Activated CD4-positive, alpha-beta memory T cell treated with anti-CD3 and anti-CD28 coated beads for 36 hours (primary cell): Measurements from ENCODE around the gene IGFN1. TPM values are rescaled to one million over a fixed set of nuclear protein-coding genes. Genes with fewer than 3 reads are reported as not detected.

Experiments
- CTCF ChIA-PET: fragments of 350-600 bp; sonication (Branson Sonifier 250); formaldehyde crosslinking; loops from one replicate; lab custom pipeline; 2021; ENCODE audit warnings: antibody characterized with exemption, inconsistent platforms; lab: Charles Lee
- POLR2A ChIA-PET: fragments of 350-600 bp; sonication (Branson Sonifier 250); formaldehyde crosslinking; loops from one replicate; lab custom pipeline; 2021; ENCODE audit warnings: antibody characterized with exemption; lab: Charles Lee
- DNase-seq: peaks from one replicate; pipeline ENCODE4 v3.0.0-alpha.2; 2020
- H3K27ac Mint-ChIP-seq: one replicate; pipeline ENCODE4 v1.8.0; 2021; ENCODE audit warnings: mixed read lengths
- H3K27me3 Mint-ChIP-seq: one replicate; pipeline ENCODE4 v1.8.0; 2021; ENCODE audit warnings: mixed read lengths
- H3K36me3 Mint-ChIP-seq: one replicate; pipeline ENCODE4 v1.8.0; 2021; ENCODE audit warnings: mixed read lengths
- H3K4me1 Mint-ChIP-seq: one replicate; pipeline ENCODE4 v1.8.0; 2021; ENCODE audit warnings: low read depth, mixed read lengths
- H3K4me3 Mint-ChIP-seq: one replicate; pipeline ENCODE4 v1.8.0; 2021; ENCODE audit warnings: mild to moderate bottlenecking, mixed read lengths
- H3K9me3 Mint-ChIP-seq: one replicate; pipeline ENCODE4 v1.8.0; 2021; ENCODE audit warnings: mixed read lengths
- intact Hi-C: fragments of 100-400 bp; cut with micrococcal nuclease; formaldehyde crosslinking; loops from one replicate; pipeline ENCODE4 v1.15.1; 2023
- total RNA-seq, 2 experiments: library from RNA; stranded (reverse); gene quantifications; one replicate each; pipeline ENCODE4 v1.2.3, GENCODE V29; 2021

The IGFN1 gene
- total RNA-seq: not detected

- no peaks in the 10 kb centered on the region for H3K36me3 Mint-ChIP-seq
Observed at GRCh38 chr1:201190624-201191051, at the start of gene IGFN1. IGFN1 (plus strand) TSS chr1:201190824; CDS start chr1:201193294, 2,470 bp downstream.

GRCh38 chr1:201140941-201141260, 49.7 kb upstream of the IGFN1 start:
- Mint-ChIP-seq H3K9me3 (no peaks in the 10 kb centered on the region), H3K4me3 (no peak overlapping the region), H3K4me1 (no peaks in the 10 kb centered on the region), H3K27ac (no peak overlapping the region), H3K36me3 (peaks cover 3% of the 10 kb centered on the region), H3K27me3 (no peaks in the 10 kb centered on the region)
- no peak for DNase-seq
- ChIA-PET CTCF (interaction anchor here (1.1 to 1.3 kb wide), 2 partner anchors 8 to 82 kb away, joined by 3 read pairs; no protein-coding TSS in a partner anchor), POLR2A (no interaction called here)
- intact Hi-C loops: no loop called here

More at GRCh38 chr1:201190624-201191051, at the start of gene IGFN1:
- ChIA-PET POLR2A (no interaction called here), CTCF (interaction anchor here (1.2 kb wide), 1 partner anchor 76 kb away, joined by 3 read pairs; no protein-coding TSS in a partner anchor)
- peaks cover 20% of the 10 kb centered on the region for H3K27me3 Mint-ChIP-seq
- DNase-seq: no peak
- no peaks in the 10 kb centered on the region for H3K9me3 Mint-ChIP-seq
- H3K4me1 Mint-ChIP-seq: peaks cover 10% of the 10 kb centered on the region
- no peak within 1 kb of the TSS for H3K27ac Mint-ChIP-seq
- H3K4me3 Mint-ChIP-seq: no peak within 1 kb of the TSS
- intact Hi-C loops: loop anchor here (1.0 kb wide), 1 partner anchor 20 kb away; no protein-coding TSS in a partner anchor

- POLR2A ChIA-PET: no interaction called here
- Mint-ChIP-seq H3K27me3 (no peaks in the 10 kb centered on the region), H3K27ac (no peak overlapping the region), H3K4me1 (no peaks in the 10 kb centered on the region), H3K9me3 (no peaks in the 10 kb centered on the region), H3K36me3 (peaks cover 3% of the 10 kb centered on the region), H3K4me3 (no peak overlapping the region)
- DNase-seq: no peak
- intact Hi-C loops: no loop called here
- CTCF ChIA-PET: no interaction called here
Observed at GRCh38 chr1:201141418-201141817, 49.2 kb upstream of the IGFN1 start.

- H3K36me3 Mint-ChIP-seq: peaks cover 3% of the 10 kb centered on the region
- DNase-seq: no peak
- H3K4me1 Mint-ChIP-seq: no peaks in the 10 kb centered on the region
- no peak overlapping the region for H3K4me3 Mint-ChIP-seq
- intact Hi-C loops: no loop called here
- H3K9me3 Mint-ChIP-seq: no peaks in the 10 kb centered on the region
- H3K27ac Mint-ChIP-seq: no peak overlapping the region
- ChIA-PET POLR2A (no interaction called here), CTCF (interaction anchor here (0.5 kb wide), 1 partner anchor 590 kb away, joined by 3 read pairs; no protein-coding TSS in a partner anchor)
- H3K27me3 Mint-ChIP-seq: no peaks in the 10 kb centered on the region
Observed at GRCh38 chr1:201142011-201142848, 48.4 kb upstream of the IGFN1 start.

GRCh38 chr1:201142849-201143725, 47.5 kb upstream of the IGFN1 start:
- ChIA-PET CTCF (no interaction called here), POLR2A (interaction anchor here (0.6 kb wide), 1 partner anchor 774 kb away, joined by 3 read pairs; no protein-coding TSS in a partner anchor)
- no peaks in the 10 kb centered on the region for H3K4me1 Mint-ChIP-seq
- no peaks in the 10 kb centered on the region for H3K9me3 Mint-ChIP-seq
- H3K27ac Mint-ChIP-seq: no peak overlapping the region
- H3K27me3 Mint-ChIP-seq: no peaks in the 10 kb centered on the region
- peaks cover 3% of the 10 kb centered on the region for H3K36me3 Mint-ChIP-seq
- no peak for DNase-seq
- intact Hi-C loops: no loop called here
- H3K4me3 Mint-ChIP-seq: no peak overlapping the region

GRCh38 chr1:201143726-201144635, 46.6 kb upstream of the IGFN1 start:
- Mint-ChIP-seq H3K9me3 (no peaks in the 10 kb centered on the region), H3K27me3 (no peaks in the 10 kb centered on the region), H3K4me1 (no peaks in the 10 kb centered on the region), H3K36me3 (peaks cover 3% of the 10 kb centered on the region), H3K4me3 (no peak overlapping the region), H3K27ac (no peak overlapping the region)
- intact Hi-C loops: no loop called here
- ChIA-PET POLR2A (interaction anchor here (0.6 kb wide), 1 partner anchor 773 kb away, joined by 3 read pairs; no protein-coding TSS in a partner anchor), CTCF (no interaction called here)
- DNase-seq: no peak

- intact Hi-C loops: no loop called here
- no peak overlapping the region for H3K27ac Mint-ChIP-seq
- no peaks in the 10 kb centered on the region for H3K4me1 Mint-ChIP-seq
Observed at GRCh38 chr1:201144701-201145100, 45.9 kb upstream of the IGFN1 start.

GRCh38 chr1:201145132-201145531, 45.5 kb upstream of the IGFN1 start:
- Mint-ChIP-seq H3K27me3 (no peaks in the 10 kb centered on the region), H3K4me1 (no peaks in the 10 kb centered on the region), H3K36me3 (peaks cover 3% of the 10 kb centered on the region), H3K4me3 (no peak overlapping the region), H3K27ac (no peak overlapping the region), H3K9me3 (no peaks in the 10 kb centered on the region)
- ChIA-PET POLR2A (interaction anchor here (1.7 kb wide), 1 partner anchor 9 kb away, joined by 5 read pairs; the partner anchor contains the start of gene TMEM9), CTCF (interaction anchor here (1.0 kb wide), 1 partner anchor 78 kb away, joined by 3 read pairs; no protein-coding TSS in a partner anchor)
- intact Hi-C loops: no loop called here
- DNase-seq: no peak

More at GRCh38 chr1:201144701-201145100, 45.9 kb upstream of the IGFN1 start:
- H3K36me3 Mint-ChIP-seq: peaks cover 3% of the 10 kb centered on the region
- no peaks in the 10 kb centered on the region for H3K27me3 Mint-ChIP-seq
- H3K9me3 Mint-ChIP-seq: no peaks in the 10 kb centered on the region
- ChIA-PET POLR2A (no interaction called here), CTCF (no interaction called here)
- no peak overlapping the region for H3K4me3 Mint-ChIP-seq
- DNase-seq: no peak

GRCh38 chr1:201145816-201146215, 44.8 kb upstream of the IGFN1 start:
- intact Hi-C loops: no loop called here
- DNase-seq: no peak
- Mint-ChIP-seq H3K9me3 (no peaks in the 10 kb centered on the region), H3K4me1 (no peaks in the 10 kb centered on the region), H3K27me3 (no peaks in the 10 kb centered on the region), H3K4me3 (no peak overlapping the region), H3K27ac (no peak overlapping the region), H3K36me3 (peaks cover 4% of the 10 kb centered on the region)
- POLR2A ChIA-PET: interaction anchor here (1.7 kb wide), 1 partner anchor 8 kb away, joined by 5 read pairs; the partner anchor contains the start of gene TMEM9
- CTCF ChIA-PET: interaction anchor here (1.0 kb wide), 1 partner anchor 77 kb away, joined by 3 read pairs; no protein-coding TSS in a partner anchor

- Mint-ChIP-seq H3K27ac (no peak overlapping the region), H3K9me3 (no peaks in the 10 kb centered on the region), H3K4me1 (no peaks in the 10 kb centered on the region), H3K27me3 (no peaks in the 10 kb centered on the region), H3K4me3 (no peak overlapping the region), H3K36me3 (peaks cover 10% of the 10 kb centered on the region)
- CTCF ChIA-PET: interaction anchor here (0.7 to 1.6 kb wide), 2 partner anchors 75 to 76 kb away, joined by 3 to 5 read pairs; no protein-coding TSS in a partner anchor
- POLR2A ChIA-PET: interaction anchor here (1.7 kb wide), 1 partner anchor 7 kb away, joined by 5 read pairs; the partner anchor contains the start of gene TMEM9
- DNase-seq: no peak
- intact Hi-C loops: no loop called here
Observed at GRCh38 chr1:201146626-201147390, 43.8 kb upstream of the IGFN1 start.
